GM06990 (cell line): ENCODE results near the gene SNTG2.

ENCODE experiments used
- DNase-seq: peaks from one replicate; pipeline ENCODE4 v3.0.0-alpha.2; 2011; ENCODE audit not compliant: insufficient read length; ENCODE audit errors: extremely low read depth
- H3K27me3 ChIP-seq: replicated peaks from 2 replicates; pipeline ENCODE4 v1.6.0; 2011; ENCODE audit warnings: low read length; ENCODE audit not compliant: control insufficient read depth, insufficient read depth
- H3K36me3 ChIP-seq: 2 replicates; pipeline ENCODE4 v1.5.1; 2011; ENCODE audit warnings: low read length; ENCODE audit not compliant: control insufficient read depth, insufficient read depth
- H3K4me3 ChIP-seq: replicated peaks from 2 replicates; pipeline ENCODE4 v1.5.1; 2011; ENCODE audit warnings: low read depth, mild to moderate bottlenecking, control low read depth, low read length
- TF ChIP-seq, protein P1 (sequence below): IDR thresholded peaks from 2 replicates; pipeline ENCODE4 v1.5.1; 2011; ENCODE audit warnings: low read length, control low read depth, mild to moderate bottlenecking, inconsistent platforms; ENCODE audit not compliant: insufficient read depth, poor library complexity, severe bottlenecking

The SNTG2 gene

GRCh38 chr2:1192121-1192520 is 241.5 kb downstream of the SNTG2 start:
- TF ChIP-seq, protein P1, sequence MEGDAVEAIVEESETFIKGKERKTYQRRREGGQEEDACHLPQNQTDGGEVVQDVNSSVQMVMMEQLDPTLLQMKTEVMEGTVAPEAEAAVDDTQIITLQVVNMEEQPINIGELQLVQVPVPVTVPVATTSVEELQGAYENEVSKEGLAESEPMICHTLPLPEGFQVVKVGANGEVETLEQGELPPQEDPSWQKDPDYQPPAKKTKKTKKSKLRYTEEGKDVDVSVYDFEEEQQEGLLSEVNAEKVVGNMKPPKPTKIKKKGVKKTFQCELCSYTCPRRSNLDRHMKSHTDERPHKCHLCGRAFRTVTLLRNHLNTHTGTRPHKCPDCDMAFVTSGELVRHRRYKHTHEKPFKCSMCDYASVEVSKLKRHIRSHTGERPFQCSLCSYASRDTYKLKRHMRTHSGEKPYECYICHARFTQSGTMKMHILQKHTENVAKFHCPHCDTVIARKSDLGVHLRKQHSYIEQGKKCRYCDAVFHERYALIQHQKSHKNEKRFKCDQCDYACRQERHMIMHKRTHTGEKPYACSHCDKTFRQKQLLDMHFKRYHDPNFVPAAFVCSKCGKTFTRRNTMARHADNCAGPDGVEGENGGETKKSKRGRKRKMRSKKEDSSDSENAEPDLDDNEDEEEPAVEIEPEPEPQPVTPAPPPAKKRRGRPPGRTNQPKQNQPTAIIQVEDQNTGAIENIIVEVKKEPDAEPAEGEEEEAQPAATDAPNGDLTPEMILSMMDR, result no peak
- DNase-seq, result no peak
- no peaks in the 10 kb centered on the region for H3K36me3 ChIP-seq
- no peaks in the 10 kb centered on the region for H3K27me3 ChIP-seq
- no peak overlapping the region for H3K4me3 ChIP-seq

GRCh38 chr2:1193801-1194200 is 243.2 kb downstream of the SNTG2 start:
- no peak overlapping the region for H3K4me3 ChIP-seq
- no peaks in the 10 kb centered on the region for H3K27me3 ChIP-seq
- DNase-seq, result no peak
- no peaks in the 10 kb centered on the region for H3K36me3 ChIP-seq
- TF ChIP-seq, protein P1, result no peak

GRCh38 chr2:1203772-1204171 is 253.1 kb downstream of the SNTG2 start:
- H3K36me3 ChIP-seq, result no peaks in the 10 kb centered on the region

GRCh38 chr2:1205853-1206252 is 255.2 kb downstream of the SNTG2 start:
- Histone ChIP-seq H3K27me3 (no peaks in the 10 kb centered on the region), H3K36me3 (no peaks in the 10 kb centered on the region), H3K4me3 (no peak overlapping the region)
- no peak for DNase-seq
- TF ChIP-seq, protein P1, result no peak

More at GRCh38 chr2:1203772-1204171, 253.1 kb downstream of the SNTG2 start:
- no peaks in the 10 kb centered on the region for H3K27me3 ChIP-seq
- TF ChIP-seq, protein P1, result no peak
- DNase-seq, result no peak
- H3K4me3 ChIP-seq, result no peak overlapping the region

GRCh38 chr2:1207962-1208510 is 257.4 kb downstream of the SNTG2 start:
- TF ChIP-seq, protein P1, result no peak
- Histone ChIP-seq H3K36me3 (no peaks in the 10 kb centered on the region), H3K27me3 (no peaks in the 10 kb centered on the region), H3K4me3 (no peak overlapping the region)
- no peak for DNase-seq

- H3K27me3 ChIP-seq, result no peaks in the 10 kb centered on the region
- TF ChIP-seq, protein P1, result no peak
- no peak overlapping the region for H3K4me3 ChIP-seq
- no peaks in the 10 kb centered on the region for H3K36me3 ChIP-seq
- no peak for DNase-seq
Observed at GRCh38 chr2:1208522-1208921, 257.9 kb downstream of the SNTG2 start.
